GM19324 (cell line): ENCODE results near the gene CLBA1.
"Not testable (repeated sequence)": the region's sequence is repeated elsewhere in the genome, so short reads cannot be mapped to it uniquely, and the experiment has no call there.

ENCODE experiments used
- ATAC-seq: cut with Tn5 transposase; IDR thresholded peaks from one replicate; pipeline ENCODE4 v1.9.1; 2021; ENCODE audit warnings: mild to moderate bottlenecking, moderate library complexity; ENCODE audit not compliant: unreplicated experiment, low FRiP score

CLBA1 gene

GRCh38 chr14:105020815-105021655, 35.4 kb downstream of the CLBA1 start, which contains the start of gene CDCA4:
TSS of gene CDCA4 (minus strand) at chr14:105021083. CDS start at chr14:105011929, 9,154 bp downstream.
- ATAC-seq = peak; percentile 90

GRCh38 chr14:105021656-105022275, 36.2 kb downstream of the CLBA1 start:
- ATAC-seq = no peak

GRCh38 chr14:105022276-105022670, 36.7 kb downstream of the CLBA1 start:
- no peak for ATAC-seq

GRCh38 chr14:105023144-105023543, 37.6 kb downstream of the CLBA1 start:
- ATAC-seq = no peak

- no peak for ATAC-seq
Observed at GRCh38 chr14:105023791-105024480, 38.3 kb downstream of the CLBA1 start.

GRCh38 chr14:105025429-105025828, 39.8 kb downstream of the CLBA1 start:
- ATAC-seq = no peak

- ATAC-seq = no peak
Observed at GRCh38 chr14:105026033-105026785, 40.6 kb downstream of the CLBA1 start.

GRCh38 chr14:105026802-105027563, 41.4 kb downstream of the CLBA1 start:
- ATAC-seq = no peak

- not testable (repeated sequence) for ATAC-seq
Observed at GRCh38 chr14:105027718-105028117, 42.1 kb downstream of the CLBA1 start.

- no peak for ATAC-seq
Observed at GRCh38 chr14:105028251-105028927, 42.8 kb downstream of the CLBA1 start.

- ATAC-seq = no peak
Observed at GRCh38 chr14:105029402-105029801, 43.8 kb downstream of the CLBA1 start.

GRCh38 chr14:105030194-105030593, 44.6 kb downstream of the CLBA1 start:
- ATAC-seq = no peak

GRCh38 chr14:105030836-105031396, 45.3 kb downstream of the CLBA1 start:
- no peak for ATAC-seq

GRCh38 chr14:105032451-105032901, 46.9 kb downstream of the CLBA1 start:
- not testable (repeated sequence) for ATAC-seq

GRCh38 chr14:105033412-105033900, 47.9 kb downstream of the CLBA1 start:
- not testable (repeated sequence) for ATAC-seq

- ATAC-seq = no peak
Observed at GRCh38 chr14:105034315-105035039, 48.9 kb downstream of the CLBA1 start.

GRCh38 chr14:105035616-105036015, 50.0 kb downstream of the CLBA1 start:
- ATAC-seq = not testable (repeated sequence)
